ENCODE results near the gene SIRT3. TPM values are rescaled to one million over a fixed set of nuclear protein-coding genes. Genes with fewer than 3 reads are reported as not detected.
"Not testable (repeated sequence)": the region's sequence is repeated elsewhere in the genome, so short reads cannot be mapped to it uniquely, and the experiment has no call there.

The SIRT3 gene
- total RNA-seq, 3 donors from 2014 or later: 19.3 to 22.1 (median 22.0) TPM

- H3K9me3 ChIP-seq; H3K4me1 ChIP-seq (ENCODE audit: low read depth); H3K36me3 ChIP-seq (ENCODE audit: low read depth); H3K4me3 ChIP-seq; intact Hi-C loops (cut with DNase I, micrococcal nuclease): not testable (repeated sequence)
- DNase-seq: peak in 2 of 3 donors; percentile 38 to 53
- TF ChIP-seq CTCF (IDR thresholded peaks at IDR 0.05): peak; percentile 29
- ATAC-seq: peak; percentile 68
Observed at GRCh38 chr11:191490-192478, 44.4 kb downstream of the SIRT3 start.

GRCh38 chr11:190546-190945 lies 45.6 kb downstream of the SIRT3 start:
- H3K36me3 ChIP-seq (ENCODE audit: low read depth); intact Hi-C loops (cut with DNase I, micrococcal nuclease); H3K4me3 ChIP-seq; H3K4me1 ChIP-seq (ENCODE audit: low read depth); H3K9me3 ChIP-seq; ATAC-seq: not testable (repeated sequence)
- DNase-seq: peak in 1 of 3 donors; percentile 12

GRCh38 chr11:189843-190311 lies 46.3 kb downstream of the SIRT3 start:
- H3K36me3 ChIP-seq (ENCODE audit: low read depth); H3K4me1 ChIP-seq (ENCODE audit: low read depth); H3K4me3 ChIP-seq; intact Hi-C loops (cut with DNase I, micrococcal nuclease); H3K9me3 ChIP-seq: not testable (repeated sequence)
- peak; percentile 22 to 64 (median 39) for DNase-seq
- ATAC-seq: peak; percentile 85

- DNase-seq (peak; percentile 11 to 48 (median 21)), ATAC-seq (peak; percentile 45)
- H3K4me1 ChIP-seq (ENCODE audit: low read depth); H3K4me3 ChIP-seq; H3K36me3 ChIP-seq (ENCODE audit: low read depth); intact Hi-C loops (cut with DNase I, micrococcal nuclease); H3K9me3 ChIP-seq: not testable (repeated sequence)
Observed at GRCh38 chr11:189200-189783, 46.9 kb downstream of the SIRT3 start.

GRCh38 chr11:180242-180641 lies 55.9 kb downstream of the SIRT3 start:
- H3K4me3 ChIP-seq; H3K36me3 ChIP-seq (ENCODE audit: low read depth); DNase-seq; H3K9me3 ChIP-seq; ATAC-seq; H3K4me1 ChIP-seq (ENCODE audit: low read depth); intact Hi-C loops (cut with DNase I, micrococcal nuclease): not testable (repeated sequence)

Other genes starting within 250 kb of the SIRT3 start
- not detected for gene SCGB1C1, start 43.3 kb downstream of the SIRT3 start, total RNA-seq
- gene BET1L, start 28.9 kb downstream of the SIRT3 start, total RNA-seq: 10 to 100 TPM; 51.5 to 59.9 (median 55.8) TPM
- 10 to 100 TPM; 75.1 to 93.1 (median 82.2) TPM for gene RIC8A, start 28.6 kb downstream of the SIRT3 start, total RNA-seq
- gene PSMD13, start 634 bp upstream of the SIRT3 start, total RNA-seq: 100 to 1,000 TPM in 1 of 3 donors, 10 to 100 TPM in 2; 92.6 to 110 (median 96.4) TPM
- gene NLRP6, start 42.1 kb upstream of the SIRT3 start, total RNA-seq: 1 to 10 TPM in 1 of 3 donors, under 1 TPM in 2; 0.66 to 2.6 (median 0.72) TPM
- gene PGGHG, start 52.8 kb upstream of the SIRT3 start, total RNA-seq: 10 to 100 TPM; 21.2 to 37.1 (median 29.7) TPM
- gene IFITM5, start 63.2 kb upstream of the SIRT3 start, total RNA-seq: not detected
- 100 to 1,000 TPM in 2 of 3 donors, 10 to 100 TPM in 1; 57.2 to 254 (median 111) TPM for gene IFITM2, start 71.5 kb upstream of the SIRT3 start, total RNA-seq
- gene IFITM1, start 77.7 kb upstream of the SIRT3 start, total RNA-seq: 100 to 1,000 TPM in 1 of 3 donors, 10 to 100 TPM in 2; 80.2 to 182 (median 87.3) TPM
- 100 to 1,000 TPM in 2 of 3 donors, 10 to 100 TPM in 1; 76.1 to 410 (median 353) TPM for gene IFITM3, start 84.5 kb upstream of the SIRT3 start, total RNA-seq
- 10 to 100 TPM in 1 of 3 donors, 1 to 10 TPM in 2; 2.1 to 11.8 (median 2.2) TPM for gene B4GALNT4, start 133.2 kb upstream of the SIRT3 start, total RNA-seq
- 100 to 1,000 TPM in 2 of 3 donors, 10 to 100 TPM in 1; 73.3 to 174 (median 143) TPM for gene PKP3, start 157.9 kb upstream of the SIRT3 start, total RNA-seq
- 100 to 1,000 TPM; 103 to 190 (median 116) TPM for gene SIGIRR, start 178.7 kb upstream of the SIRT3 start, total RNA-seq
- gene ANO9, start 205.7 kb upstream of the SIRT3 start, total RNA-seq: 100 to 1,000 TPM in 2 of 3 donors, 10 to 100 TPM in 1; 85.2 to 179 (median 131) TPM
- gene PTDSS2, start 213.9 kb upstream of the SIRT3 start, total RNA-seq: 10 to 100 TPM; 19.2 to 34.8 (median 27.3) TPM

All from mucosa of descending colon (tissue), 3 donors.